ENCODE data around the gene FANCC.

DNA sequence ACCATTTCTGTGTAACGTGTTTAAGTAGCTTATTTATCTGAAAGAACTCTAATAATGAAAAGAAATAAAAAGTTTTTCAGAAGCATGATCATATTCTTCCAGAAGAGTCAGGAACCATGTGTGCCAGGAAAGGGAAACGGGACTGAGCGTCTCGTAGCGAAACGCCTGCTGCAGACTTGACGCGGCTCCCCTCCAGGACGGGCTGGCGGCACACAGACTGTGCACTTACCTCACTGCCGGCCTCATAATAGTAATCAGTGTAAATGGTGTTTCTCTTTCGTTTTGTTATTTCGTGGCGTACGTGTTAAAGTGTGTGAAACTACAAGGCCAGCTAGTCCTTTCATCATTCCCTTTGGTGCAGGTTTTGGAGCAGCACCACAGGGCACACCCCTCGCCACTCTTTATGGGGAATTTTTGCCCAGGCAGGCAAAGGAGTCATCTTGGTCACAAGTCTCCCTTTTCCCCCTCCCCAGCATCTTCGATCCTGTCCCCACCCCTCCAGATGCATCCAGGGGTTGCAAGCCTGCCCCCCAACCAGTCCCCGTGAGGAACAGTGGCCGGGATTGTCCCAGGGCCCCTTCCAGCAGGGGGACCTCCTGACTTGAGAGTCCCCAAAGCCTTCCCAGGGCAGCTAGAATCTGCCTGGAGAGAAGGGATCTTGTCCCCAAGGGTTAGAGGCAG lies 233.1 kb downstream of the FANCC start:
- TF ChIP-seq, protein P1, sequence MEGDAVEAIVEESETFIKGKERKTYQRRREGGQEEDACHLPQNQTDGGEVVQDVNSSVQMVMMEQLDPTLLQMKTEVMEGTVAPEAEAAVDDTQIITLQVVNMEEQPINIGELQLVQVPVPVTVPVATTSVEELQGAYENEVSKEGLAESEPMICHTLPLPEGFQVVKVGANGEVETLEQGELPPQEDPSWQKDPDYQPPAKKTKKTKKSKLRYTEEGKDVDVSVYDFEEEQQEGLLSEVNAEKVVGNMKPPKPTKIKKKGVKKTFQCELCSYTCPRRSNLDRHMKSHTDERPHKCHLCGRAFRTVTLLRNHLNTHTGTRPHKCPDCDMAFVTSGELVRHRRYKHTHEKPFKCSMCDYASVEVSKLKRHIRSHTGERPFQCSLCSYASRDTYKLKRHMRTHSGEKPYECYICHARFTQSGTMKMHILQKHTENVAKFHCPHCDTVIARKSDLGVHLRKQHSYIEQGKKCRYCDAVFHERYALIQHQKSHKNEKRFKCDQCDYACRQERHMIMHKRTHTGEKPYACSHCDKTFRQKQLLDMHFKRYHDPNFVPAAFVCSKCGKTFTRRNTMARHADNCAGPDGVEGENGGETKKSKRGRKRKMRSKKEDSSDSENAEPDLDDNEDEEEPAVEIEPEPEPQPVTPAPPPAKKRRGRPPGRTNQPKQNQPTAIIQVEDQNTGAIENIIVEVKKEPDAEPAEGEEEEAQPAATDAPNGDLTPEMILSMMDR (IDR thresholded peaks at IDR 0.05): no peak
- no peak for TF ChIP-seq POLR2A (IDR thresholded peaks at IDR 0.05)
